Neural crest cell (in vitro differentiated cells): Measurements from ENCODE around the gene KIF18A. TPM values are rescaled to one million over a fixed set of nuclear protein-coding genes. Genes with fewer than 3 reads are reported as not detected.
"Not testable (repeated sequence)": the region's sequence is repeated elsewhere in the genome, so short reads cannot be mapped to it uniquely, and the experiment has no call there.

Source experiments
- DNase-seq: peaks from one replicate; pipeline ENCODE4 v3.0.0; 2021; ENCODE audit warnings: low read depth, mixed read lengths, low spot score
- H3K27ac Mint-ChIP-seq: one replicate; pipeline ENCODE4 v1.8.0; 2021; ENCODE audit warnings: mild to moderate bottlenecking, mixed read lengths; ENCODE audit not compliant: unreplicated experiment
- H3K27me3 Mint-ChIP-seq: 2 replicates; pipeline ENCODE4 v1.8.0; 2021; ENCODE audit warnings: low read depth, mild to moderate bottlenecking, mixed read lengths
- H3K36me3 Mint-ChIP-seq: 2 replicates; pipeline ENCODE4 v1.8.0; 2021; ENCODE audit warnings: low read depth, mild to moderate bottlenecking, mixed read lengths
- H3K4me1 Mint-ChIP-seq: 2 replicates; pipeline ENCODE4 v1.8.0; 2021; ENCODE audit warnings: mixed read lengths
- H3K4me3 Mint-ChIP-seq: one replicate; pipeline ENCODE4 v1.8.0; 2021; ENCODE audit warnings: mild to moderate bottlenecking, mixed read lengths
- H3K9me3 Mint-ChIP-seq: 2 replicates; pipeline ENCODE4 v1.8.0; 2021; ENCODE audit warnings: mixed read lengths
- CTCF ChIP-seq: fragments of 200-600 bp; sonication (generic); conservative IDR thresholded peaks from 2 replicates; pipeline ENCODE4 v1.5.0; 2021; ENCODE audit warnings: antibody characterized with exemption, mild to moderate bottlenecking
- total RNA-seq: library from RNA; stranded (reverse); gene quantifications from 2 replicates; pipeline ENCODE4 v1.2.1, GENCODE V29; 2021

Gene KIF18A
- total RNA-seq, 1 donor from 2014 or later: 28.2 TPM

GRCh38 chr11:28098257-28098656, 9.7 kb downstream of the KIF18A start:
- no peak for TF ChIP-seq CTCF
- no peak overlapping the region for H3K4me3 Mint-ChIP-seq
- H3K27me3 Mint-ChIP-seq: no peaks in the 10 kb centered on the region
- peaks cover 7% of the 10 kb centered on the region for H3K4me1 Mint-ChIP-seq
- no peak for DNase-seq
- no peak overlapping the region for H3K27ac Mint-ChIP-seq
- H3K36me3 Mint-ChIP-seq: peaks cover 6% of the 10 kb centered on the region
- H3K9me3 Mint-ChIP-seq: no peaks in the 10 kb centered on the region

GRCh38 chr11:28092786-28093185, 15.2 kb downstream of the KIF18A start:
- Mint-ChIP-seq H3K4me3 (no peak overlapping the region), H3K27me3 (no peaks in the 10 kb centered on the region), H3K4me1 (no peaks in the 10 kb centered on the region), H3K9me3 (no peaks in the 10 kb centered on the region), H3K36me3 (peaks cover 6% of the 10 kb centered on the region), H3K27ac (no peak overlapping the region)
- DNase-seq: no peak
- no peak for TF ChIP-seq CTCF

- no peak for DNase-seq
- H3K27me3 Mint-ChIP-seq: no peaks in the 10 kb centered on the region
- H3K36me3 Mint-ChIP-seq: peaks cover 10% of the 10 kb centered on the region
- H3K27ac Mint-ChIP-seq: no peak overlapping the region
- no peak overlapping the region for H3K4me3 Mint-ChIP-seq
- no peaks in the 10 kb centered on the region for H3K4me1 Mint-ChIP-seq
- H3K9me3 Mint-ChIP-seq: no peaks in the 10 kb centered on the region
- no peak for TF ChIP-seq CTCF
Observed at GRCh38 chr11:28090052-28090749, 17.8 kb downstream of the KIF18A start.

GRCh38 chr11:28089378-28089777, 18.6 kb downstream of the KIF18A start:
- Mint-ChIP-seq H3K36me3 (peaks cover 11% of the 10 kb centered on the region), H3K4me3 (no peak overlapping the region), H3K9me3 (no peaks in the 10 kb centered on the region), H3K27me3 (no peaks in the 10 kb centered on the region), H3K4me1 (no peaks in the 10 kb centered on the region), H3K27ac (no peak overlapping the region)
- DNase-seq: no peak
- TF ChIP-seq CTCF: no peak

- H3K36me3 Mint-ChIP-seq: peaks cover 11% of the 10 kb centered on the region
- not testable (repeated sequence) for H3K27me3 Mint-ChIP-seq, H3K4me1 Mint-ChIP-seq, H3K4me3 Mint-ChIP-seq, H3K27ac Mint-ChIP-seq, H3K9me3 Mint-ChIP-seq, DNase-seq
Observed at GRCh38 chr11:28087693-28088092, 20.3 kb downstream of the KIF18A start.

GRCh38 chr11:28087192-28087591, 20.8 kb downstream of the KIF18A start:
- not testable (repeated sequence) for H3K27ac Mint-ChIP-seq, H3K4me3 Mint-ChIP-seq, H3K27me3 Mint-ChIP-seq, H3K4me1 Mint-ChIP-seq, DNase-seq, H3K9me3 Mint-ChIP-seq
- peaks cover 11% of the 10 kb centered on the region for H3K36me3 Mint-ChIP-seq
